GM21447 (cell line): Measurements from ENCODE around the gene SLC49A3.

Experiments used
- ATAC-seq: cut with Tn5 transposase; IDR thresholded peaks from one replicate; pipeline ENCODE4 v1.9.1; 2021; ENCODE audit not compliant: unreplicated experiment

The SLC49A3 gene

DNA sequence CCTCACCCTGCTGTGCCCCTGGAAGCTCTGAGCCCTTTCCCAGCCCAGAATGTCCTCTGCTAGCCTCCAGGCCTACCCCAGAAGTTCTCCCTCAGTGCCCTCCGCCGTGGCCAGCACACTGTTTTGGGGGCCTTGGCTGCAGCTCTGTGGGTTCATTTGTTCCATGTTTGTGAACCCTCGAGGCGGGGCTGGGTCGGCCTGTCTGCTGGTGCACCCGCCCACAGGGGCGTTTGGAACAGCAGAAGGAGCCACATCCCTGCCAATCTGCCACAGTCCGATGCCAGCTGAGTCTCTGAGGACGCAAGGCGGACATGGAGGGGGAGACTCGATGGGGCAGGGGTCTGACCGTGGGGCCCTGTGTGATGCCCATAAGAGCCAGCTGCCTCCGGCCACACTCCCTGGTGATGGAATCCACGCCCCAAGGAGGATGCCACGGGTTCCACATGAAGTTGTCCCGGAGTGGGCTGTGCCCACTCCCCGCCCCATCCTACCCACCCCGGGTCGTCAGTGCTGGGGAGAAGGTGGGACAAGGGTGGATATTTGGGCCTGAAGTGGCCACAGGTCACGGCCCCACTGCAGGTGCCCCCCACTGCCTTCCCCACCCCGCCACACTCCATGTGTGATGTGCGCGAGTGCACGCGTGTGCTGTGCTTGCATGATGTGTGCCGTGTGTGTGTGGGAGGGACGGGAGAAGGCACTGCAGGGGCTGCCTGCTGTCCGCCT, 22.0 kb downstream of the SLC49A3 start:
- ATAC-seq, result no peak

DNA sequence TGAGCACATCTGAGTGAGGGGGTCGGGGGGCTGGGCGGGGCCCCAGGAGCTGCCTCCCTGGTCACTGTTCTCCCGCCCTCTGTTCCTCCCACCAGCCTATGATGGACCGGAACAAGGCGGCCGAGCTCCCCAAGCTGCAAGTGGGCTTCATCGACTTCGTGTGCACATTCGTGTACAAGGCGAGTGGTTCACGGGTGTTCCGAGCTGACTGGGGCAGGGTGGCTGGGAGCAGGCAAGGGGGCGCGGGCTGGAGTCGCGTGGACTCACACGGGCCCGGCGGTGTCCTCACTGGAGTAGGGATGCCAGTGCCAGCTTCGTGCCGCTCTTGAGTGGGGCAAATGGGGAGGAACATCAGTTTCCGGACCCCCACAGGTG, 22.5 kb downstream of the SLC49A3 start:
- no peak for ATAC-seq

DNA sequence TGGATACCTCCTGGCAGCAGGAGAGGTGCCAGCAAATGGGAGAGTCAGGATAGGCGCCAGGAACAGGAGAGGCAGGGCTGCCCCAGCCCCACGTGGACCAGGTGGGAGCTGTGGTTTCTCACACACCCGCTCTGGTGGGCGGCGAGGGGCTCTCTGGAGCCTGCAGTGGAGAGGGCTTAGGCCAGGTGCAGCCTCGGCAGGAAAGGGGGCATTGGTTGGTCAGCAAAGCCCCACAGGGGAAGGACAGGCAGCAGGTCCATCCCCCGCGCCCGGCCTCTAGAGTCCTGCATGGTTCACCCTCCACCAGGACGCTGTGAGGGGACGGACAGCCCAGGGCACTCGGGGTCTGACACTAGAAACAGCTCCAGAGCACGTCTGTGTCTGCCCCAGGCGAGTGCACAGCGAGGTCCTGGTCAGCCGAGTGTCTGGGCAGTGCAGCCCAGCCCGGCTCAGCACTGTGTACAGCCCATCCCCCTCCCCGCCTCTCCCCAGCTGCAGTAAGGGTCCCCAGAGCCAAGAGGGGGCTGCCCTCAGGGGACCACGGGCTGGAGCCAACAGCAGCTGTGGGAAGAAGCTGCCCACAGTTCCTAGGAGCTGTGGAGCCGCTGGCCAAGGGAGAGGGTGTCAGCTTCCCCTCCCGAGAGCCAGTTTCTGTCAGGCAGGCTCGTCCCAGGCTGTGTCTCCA, 23.1 kb downstream of the SLC49A3 start:
- ATAC-seq, result no peak

DNA sequence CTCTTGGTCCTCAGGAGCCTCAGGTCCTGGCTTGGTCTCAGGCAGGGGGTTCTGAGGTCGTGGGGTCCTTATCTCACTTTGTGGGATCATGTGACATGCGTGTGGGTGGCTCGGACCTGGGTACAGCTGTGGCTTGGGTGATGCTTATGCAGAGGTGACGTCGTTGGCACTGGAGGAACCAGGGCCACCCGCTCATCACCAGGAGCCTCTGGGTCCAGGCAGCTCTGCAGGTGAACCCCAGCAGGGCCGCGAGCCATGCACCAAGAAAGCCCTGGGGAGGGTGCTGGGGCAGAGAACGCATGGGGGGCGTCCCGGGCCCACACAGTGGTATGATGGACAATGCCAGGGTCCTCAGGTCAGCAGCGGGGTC, 23.6 kb downstream of the SLC49A3 start:
- no peak for ATAC-seq

DNA sequence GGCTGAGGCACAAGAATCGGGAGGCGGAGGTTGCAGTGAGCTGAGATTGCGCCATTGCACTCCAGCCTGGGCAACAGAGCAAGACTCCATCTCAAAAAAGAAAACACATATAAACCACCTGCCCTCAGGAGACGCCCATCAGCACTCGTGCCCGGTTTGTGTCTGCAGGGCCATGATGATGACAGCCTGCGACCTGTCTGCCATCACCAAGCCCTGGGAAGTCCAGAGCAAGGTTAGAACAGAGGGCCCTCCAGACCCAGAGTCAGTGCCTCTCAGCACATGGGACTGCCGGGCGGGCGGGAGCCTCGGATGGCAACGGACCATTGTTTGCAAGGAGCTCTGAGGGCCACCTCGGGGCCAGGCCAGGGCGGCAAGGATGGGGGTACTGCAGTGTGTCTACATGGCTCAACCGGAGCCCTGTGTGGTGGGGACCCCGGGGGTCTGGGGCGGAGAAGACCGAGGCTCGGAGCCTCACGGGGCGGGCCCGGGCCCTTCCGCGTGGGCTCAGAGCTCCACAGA, 24.2 kb downstream of the SLC49A3 start:
- ATAC-seq, result no peak

DNA sequence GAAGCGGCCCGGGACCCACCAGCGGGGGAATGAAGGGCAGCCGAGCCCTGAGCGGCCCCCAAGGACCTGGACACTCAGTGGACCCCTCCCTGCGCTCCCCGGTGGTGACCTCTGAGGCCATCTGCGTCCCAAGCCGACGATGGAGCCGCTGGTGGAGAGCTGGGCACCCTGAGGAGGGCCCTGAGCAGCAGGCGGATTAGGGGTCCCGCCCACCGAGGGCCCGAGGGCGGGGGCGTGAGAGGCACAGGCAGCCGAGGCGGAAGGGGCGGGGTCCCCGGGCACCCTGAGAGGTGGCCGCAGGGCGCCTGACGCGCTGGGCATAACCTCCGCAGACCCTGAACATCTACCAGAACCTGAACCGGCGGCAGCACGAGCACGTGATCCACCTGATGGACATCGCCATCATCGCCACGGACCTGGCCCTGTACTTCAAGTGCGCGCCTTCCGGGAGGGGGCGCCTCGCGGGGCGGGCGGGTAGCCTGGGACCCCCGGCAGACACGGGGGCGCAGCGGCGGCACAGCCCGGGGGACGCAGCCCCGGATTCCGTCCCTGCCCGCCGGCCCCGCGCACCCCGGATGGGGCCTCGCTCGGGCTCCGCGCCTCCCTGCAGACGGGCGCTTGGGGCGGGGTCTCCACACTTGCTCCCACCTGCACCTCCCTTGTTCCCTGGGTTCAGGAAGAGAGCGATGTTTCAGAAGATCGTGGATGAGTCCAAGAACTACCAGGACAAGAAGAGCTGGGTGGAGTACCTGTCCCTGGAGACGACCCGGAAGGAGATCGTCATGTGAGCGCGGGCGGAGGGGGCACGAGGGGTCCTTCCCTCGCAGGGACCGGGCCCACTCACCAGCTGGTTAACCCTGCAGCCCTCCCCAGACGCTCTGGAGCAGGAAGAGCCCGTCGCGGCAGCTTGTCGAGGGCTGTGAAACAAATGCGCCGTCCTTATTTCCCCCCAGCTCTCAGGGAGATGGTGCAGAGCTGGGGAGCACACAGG, 25.2 kb downstream of the SLC49A3 start:
- ATAC-seq, result peak; percentile 59

DNA sequence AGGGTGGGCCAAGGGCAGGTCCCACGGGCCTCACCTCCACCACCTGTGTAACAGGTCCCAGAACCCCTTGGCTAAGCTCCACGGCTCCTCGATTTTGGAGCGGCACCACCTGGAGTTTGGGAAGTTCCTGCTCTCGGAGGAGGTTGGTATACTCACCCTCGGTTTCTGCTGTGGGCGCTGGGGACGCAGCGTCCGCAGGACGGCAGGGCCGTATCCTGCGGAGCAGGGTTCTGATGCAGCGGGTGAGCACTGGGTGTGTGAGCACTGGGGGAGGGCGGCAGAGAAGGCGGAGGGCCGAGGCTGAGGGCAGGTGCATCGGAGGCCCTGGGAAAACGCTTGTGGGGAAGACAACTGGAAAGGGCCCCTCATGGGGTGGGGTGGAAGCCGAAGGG, 25.9 kb downstream of the SLC49A3 start:
- peak; percentile 9 for ATAC-seq

DNA sequence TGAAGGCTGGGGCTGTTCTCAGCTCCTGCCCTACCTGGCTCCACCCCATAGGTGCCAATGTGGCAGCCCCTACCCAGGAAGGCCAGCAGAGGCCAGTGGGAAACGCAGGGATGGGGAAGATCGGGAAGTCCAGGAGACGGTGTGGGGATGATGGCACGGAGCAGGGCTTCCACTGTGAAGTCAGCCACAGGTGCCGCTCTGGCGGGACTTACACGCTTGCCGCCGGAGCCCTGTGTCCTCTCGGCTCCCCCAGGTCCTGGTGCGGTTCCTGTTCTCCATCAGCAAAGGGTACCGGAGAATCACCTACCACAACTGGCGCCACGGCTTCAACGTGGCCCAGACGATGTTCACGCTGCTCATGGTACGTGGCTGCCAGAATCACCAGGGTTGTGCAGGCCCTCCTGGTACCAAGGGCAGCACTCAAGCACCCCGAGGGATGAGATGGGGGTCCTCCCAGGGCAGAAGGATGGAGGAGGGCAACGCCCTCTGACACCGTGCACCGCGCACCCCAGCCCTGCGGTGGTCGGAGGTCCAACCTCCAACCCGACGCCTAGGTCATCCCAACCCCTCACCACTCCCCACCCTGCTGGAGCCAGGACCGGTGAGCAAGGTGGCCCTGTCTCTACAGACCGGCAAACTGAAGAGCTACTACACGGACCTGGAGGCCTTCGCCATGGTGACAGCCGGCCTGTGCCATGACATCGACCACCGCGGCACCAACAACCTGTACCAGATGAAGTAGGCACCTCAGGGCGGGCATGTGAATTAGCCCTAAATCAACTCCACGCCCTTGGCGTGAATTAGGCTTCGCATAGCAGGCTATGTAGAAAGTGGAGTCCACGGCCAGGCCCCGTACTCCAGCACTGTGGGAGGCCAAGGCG, 26.8 kb downstream of the SLC49A3 start:
- no peak for ATAC-seq

DNA sequence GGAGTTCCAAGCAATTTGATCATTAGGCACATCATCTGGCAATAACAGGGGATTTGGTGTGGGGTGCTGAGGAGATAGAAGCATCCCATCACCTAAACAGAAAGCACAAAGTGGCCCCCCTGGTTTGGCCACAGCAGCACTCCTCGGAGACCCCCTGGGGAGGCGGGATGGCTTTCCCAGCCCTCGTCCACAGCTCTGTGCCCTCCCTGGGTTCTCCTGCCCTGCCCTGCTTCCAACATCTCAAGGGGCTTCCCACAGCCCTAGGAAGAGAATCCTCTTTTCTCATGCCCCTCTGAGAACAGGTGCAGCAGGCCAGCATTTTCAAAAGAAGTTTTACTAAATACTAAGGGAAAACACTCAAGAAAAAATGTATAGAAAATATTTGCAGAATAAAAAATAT, 27.7 kb downstream of the SLC49A3 start:
- no peak for ATAC-seq

DNA sequence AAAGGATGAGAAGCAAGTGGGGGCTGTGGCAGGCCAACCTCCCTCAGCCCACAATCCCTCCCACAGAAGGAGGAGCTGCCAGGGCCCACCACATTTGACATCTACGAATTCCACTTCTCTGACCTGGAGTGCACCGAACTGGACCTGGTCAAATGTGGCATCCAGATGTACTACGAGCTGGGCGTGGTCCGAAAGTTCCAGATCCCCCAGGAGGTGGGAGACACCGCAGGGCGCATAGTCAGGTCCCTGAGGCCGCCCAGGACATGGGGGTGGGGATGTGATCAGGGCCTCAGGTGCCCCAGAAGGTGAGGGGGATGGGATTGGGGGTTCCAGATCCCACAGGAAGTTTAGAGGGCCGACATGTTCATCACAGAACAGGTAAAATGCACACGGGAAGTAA, 28.6 kb downstream of the SLC49A3 start:
- ATAC-seq, result no peak

DNA sequence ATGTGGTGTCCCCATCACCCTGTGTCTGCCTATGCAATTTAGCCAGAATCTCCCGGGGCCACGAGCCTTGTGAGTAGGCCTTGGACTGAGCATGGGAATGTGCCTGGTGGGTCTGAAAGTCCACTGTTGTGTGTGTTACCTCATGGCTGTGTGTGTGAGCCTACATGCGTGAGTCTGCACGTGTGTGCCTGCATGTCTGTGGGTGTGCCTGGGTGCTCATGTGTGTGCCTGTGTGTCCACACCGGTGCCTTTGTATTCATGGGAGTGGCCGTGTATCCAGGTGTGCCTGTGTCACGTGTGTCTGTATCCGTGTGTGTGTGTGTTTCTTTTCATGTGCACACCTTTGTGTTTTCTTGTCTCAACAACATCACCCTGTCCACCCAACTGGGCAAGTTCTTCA, 29.1 kb downstream of the SLC49A3 start:
- ATAC-seq, result no peak

DNA sequence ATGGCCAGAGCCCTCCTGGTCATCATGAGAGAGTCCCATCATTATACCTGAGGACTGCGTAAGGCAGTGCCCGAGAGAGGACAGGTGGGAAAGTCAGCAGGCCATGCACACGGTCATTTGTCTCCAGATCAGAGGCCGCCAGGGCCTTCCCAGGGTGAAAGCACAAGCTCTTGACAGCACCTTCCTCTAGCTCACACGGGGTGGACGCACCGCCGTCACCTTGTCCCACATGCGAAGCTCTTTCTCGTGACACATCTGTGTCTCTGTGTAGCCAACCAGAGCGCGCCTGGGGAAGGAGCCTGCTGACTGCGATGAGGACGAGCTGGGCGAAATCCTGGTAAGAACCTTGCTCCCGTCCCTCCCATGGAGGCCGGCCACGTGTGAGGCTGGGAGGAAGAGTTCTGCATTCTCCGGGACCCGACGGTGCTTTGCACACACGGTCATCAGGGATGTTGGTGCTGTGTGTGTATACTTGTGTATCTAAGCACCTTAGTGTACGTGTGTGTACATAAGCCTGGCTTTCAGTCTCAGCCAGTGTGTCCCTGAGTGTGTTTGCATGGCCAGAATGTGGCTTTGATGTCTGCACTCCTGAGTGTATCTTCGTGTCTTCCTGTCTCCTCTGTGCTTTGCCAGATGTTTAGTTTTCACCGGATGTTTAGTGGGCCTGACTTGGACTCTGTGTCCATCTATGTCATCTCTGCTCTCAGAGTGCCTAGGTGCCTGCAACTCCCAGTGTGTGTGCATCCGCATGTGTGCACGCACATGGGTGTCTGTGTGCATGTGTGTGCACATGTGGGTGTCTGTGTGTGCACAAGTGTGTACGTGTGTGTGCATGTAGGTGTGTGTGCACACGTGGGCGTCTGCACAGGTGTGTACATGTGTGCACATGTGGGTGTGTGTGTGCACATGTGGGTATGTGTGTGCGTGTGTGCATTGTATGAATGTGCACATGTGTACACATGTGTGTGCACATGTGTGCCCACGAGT, 30.0 kb downstream of the SLC49A3 start:
- no peak for ATAC-seq

DNA sequence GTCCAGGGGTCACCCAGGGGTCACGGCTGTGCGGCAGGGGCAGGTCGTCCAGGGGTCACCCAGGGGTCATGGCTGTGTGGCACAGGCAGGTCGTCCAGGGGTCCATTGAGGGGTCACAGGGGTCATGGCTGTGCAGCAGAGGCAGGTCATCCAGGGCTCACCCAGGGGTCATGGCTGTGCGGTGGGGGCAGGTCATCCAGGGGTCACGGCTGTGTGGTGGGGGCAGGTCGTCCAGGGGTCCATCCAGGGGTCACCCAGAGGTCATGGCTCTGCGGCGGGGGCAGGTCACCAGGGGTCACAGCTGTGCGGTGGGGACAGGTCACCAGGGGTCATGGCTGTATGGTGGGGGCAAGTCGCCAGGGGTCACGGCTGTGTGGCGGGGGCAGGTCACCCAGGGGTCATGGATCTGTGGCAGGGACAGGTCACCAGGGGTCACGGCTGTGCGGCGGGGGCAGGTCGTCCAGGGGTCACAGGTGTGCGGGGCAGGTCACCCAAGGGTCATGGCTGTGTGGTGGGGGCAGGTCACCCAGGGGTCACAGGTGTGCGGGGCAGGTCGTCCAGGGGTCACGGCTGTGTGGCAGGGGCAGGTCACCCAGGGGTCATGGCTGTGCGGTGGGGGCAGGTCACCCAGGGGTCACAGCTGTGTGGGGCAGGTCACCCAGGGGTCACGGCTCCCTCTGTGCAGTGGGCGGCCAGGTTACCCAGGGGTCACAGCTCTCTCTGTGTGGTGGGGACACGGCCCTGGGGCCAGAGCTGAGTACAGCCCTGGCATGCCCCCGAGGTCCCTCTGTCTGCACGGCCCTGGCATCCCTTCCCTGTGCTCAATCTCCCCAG, 30.9 kb downstream of the SLC49A3 start:
- ATAC-seq, result no peak

DNA sequence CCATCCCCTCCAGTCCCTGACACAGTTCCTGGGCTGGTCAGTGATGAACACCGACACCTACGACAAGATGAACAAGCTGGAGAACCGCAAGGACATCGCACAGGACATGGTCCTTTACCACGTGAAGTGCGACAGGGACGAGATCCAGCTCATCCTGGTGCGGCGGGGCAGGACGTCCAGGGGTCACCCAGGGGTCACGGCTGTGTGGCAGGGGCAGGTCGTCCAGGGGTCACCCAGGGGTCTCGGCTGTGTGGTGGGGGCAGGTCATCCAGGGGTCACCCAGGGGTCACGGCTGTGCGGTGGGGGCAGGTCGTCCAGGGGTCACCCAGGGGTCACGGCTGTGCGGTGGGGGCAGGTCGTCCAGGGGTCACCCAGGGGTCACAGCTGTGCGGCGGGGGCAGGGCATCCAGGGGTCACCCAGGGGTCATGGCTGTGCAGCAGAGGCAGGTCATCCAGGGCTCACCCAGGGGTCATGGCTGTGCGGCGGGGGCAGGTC, 31.6 kb downstream of the SLC49A3 start:
- ATAC-seq, result no peak

DNA sequence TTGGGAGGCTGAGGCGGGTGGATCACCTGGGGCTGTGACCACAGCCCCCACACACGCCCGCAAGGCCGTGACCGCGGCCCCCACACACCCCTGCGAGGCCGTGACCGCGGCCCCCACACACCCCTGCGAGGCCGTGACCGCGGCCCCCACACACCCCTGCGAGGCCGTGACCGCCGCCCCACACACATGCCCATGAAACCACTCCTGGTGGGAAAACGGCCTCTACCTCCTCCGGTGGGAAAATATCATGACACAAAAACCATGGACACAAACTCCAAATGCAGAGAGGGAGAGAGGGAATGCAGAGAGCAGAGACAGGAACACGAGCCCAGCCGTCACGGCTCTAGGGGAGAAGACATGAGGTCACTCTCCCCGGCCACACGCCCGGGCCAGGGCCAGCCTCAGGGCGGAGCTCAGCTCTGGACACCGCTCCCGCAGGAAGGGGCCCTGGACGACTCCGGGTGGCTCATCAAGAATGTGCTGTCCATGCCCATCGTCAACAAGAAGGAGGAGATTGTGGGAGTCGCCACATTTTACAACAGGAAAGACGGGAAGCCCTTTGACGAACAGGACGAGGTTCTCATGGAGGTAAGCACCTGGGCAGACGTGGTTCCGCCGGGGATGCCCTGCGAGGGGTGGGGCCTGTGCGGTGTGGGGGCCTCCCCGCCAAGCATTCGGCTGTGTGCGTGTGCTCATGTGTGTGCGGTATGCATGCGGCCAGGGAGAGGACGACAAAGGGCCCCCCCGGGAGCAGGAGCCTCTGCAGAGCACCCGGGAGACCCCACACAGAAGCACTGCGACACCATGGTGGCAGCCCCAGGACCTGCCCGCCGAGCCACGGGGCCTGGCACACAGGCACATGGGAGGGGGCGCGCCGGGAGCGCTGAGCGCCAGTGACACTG, 32.3 kb downstream of the SLC49A3 start:
- no peak for ATAC-seq

DNA sequence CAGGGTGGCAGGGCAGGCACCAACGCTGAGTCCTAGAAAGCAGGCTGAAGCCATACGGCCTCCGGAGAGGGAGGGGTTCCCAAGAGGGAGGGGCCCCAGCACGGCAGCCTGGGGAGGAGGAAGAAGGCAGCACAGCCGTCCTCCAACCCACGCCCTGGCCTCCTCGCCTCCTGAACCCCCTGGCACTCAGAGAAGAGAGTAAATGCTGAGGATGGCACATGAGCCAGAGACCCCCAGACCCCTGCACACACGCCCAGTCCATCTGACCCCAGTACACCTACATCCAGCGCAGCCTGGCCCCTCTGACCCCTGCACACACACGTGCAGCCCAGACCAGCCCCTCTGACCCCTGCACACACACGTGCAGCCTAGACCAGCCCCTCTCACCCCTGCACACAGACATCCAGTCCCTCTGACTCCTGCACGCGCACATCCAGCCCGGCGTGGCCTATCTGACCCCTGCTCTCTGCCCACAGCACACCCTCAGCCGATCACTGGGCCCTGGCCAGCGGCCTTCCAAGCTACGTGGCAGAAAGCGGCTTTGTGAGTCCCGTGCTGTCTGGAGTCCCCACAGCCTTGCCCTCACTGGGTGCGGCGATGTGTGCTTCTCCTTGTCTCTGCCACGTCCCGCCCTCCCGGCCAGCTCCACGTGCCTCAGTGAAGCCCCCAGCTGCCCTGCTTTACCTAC, 33.3 kb downstream of the SLC49A3 start:
- ATAC-seq, result no peak
